Panc1 (cell line): ENCODE measurements around the gene STK35.
"Not testable (repeated sequence)": the region's sequence is repeated elsewhere in the genome, so short reads cannot be mapped to it uniquely, and the experiment has no call there.

ENCODE experiments used
- CTCF ChIP-seq: fragments of 450-650 bp; IDR thresholded peaks from 2 replicates; pipeline ENCODE4 v1.5.1; 2017; ENCODE audit warnings: mild to moderate bottlenecking
- REST ChIP-seq, 2 experiments: IDR thresholded peaks; 2 replicates each; pipeline ENCODE4 v1.6.1; 2011 to 2012; ENCODE audit warnings: low read depth in 2 of 2, control low read depth in 1 of 2, low read length in 1 of 2, mild to moderate bottlenecking in 1 of 2, moderate library complexity in 1 of 2; ENCODE audit not compliant: insufficient read depth in 1 of 2

DNA sequence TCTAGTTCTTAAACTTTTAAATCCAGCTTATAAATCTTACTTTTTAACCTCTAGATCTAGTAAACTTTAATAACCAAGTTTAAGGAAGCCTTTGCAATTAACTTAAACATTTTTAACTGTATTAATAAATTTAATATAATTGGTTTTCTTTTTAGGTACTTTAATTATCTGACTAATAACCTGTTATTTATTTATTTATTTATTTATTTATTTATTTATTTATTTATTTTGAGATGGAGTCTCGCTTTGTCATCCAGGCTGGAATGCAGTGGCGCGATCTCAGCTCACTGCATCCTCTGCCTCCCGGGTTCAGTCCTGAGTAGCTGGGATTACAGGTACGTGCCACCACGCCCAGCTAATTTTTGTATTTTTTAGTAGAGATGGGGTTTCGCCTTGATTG is 83.3 kb downstream of the STK35 start:
- TF ChIP-seq REST (IDR thresholded peaks at IDR 0.05; ENCODE audit: insufficient read depth in 1 of 2, low read depth in 2 of 2, low read length in 1 of 2); CTCF: not testable (repeated sequence)
